Left lung (tissue), 10 donors: ENCODE results near the gene HDGF. TPM values are rescaled to one million over a fixed set of nuclear protein-coding genes. Genes with fewer than 3 reads are reported as not detected.
A peak's percentile ranks its signal among the peaks of the same experiment; 100 is the strongest.

Source experiments
- ATAC-seq: fragments of 200-7000 bp; cut with Tn5 transposase; one replicate; pipeline ENCODE4 v1.9.1; 2020; ENCODE audit warnings: moderate library complexity
- DNase-seq, 4 donors: peaks; one replicate each; pipeline ENCODE4 v3.0.0-alpha.2; 2013 to 2020
- H3K27ac ChIP-seq, 2 donors: fragments of 200-600 bp; sonication (generic) in 1 of 2; one replicate each; pipeline versions ENCODE4 v1.5.0 to v1.8.0; 2020 to 2021
- H3K27me3 ChIP-seq, 2 donors: fragments of 200-600 bp; sonication (generic) in 1 of 2; one replicate each; pipeline versions ENCODE4 v1.5.0 to v1.8.0; 2020 to 2021
- H3K36me3 ChIP-seq, 2 donors: fragments of 200-600 bp; sonication (generic) in 1 of 2; one replicate each; pipeline versions ENCODE4 v1.5.0 to v1.8.0; 2020 to 2021
- H3K4me1 ChIP-seq, 2 donors: fragments of 200-600 bp; one replicate each; pipeline ENCODE4 v1.8.0; 2021
- H3K4me3 ChIP-seq, 2 donors: fragments of 200-600 bp; sonication (generic) in 1 of 2; one replicate each; pipeline versions ENCODE4 v1.5.0 to v1.8.0; 2020 to 2021; ENCODE audit warnings: mild to moderate bottlenecking in 1 of 2
- H3K9me3 ChIP-seq, 2 donors: fragments of 200-600 bp; sonication (generic) in 1 of 2; one replicate each; pipeline versions ENCODE4 v1.5.0 to v1.8.0; 2020 to 2021
- intact Hi-C, 2 donors: fragments of 100-400 bp; cut with DNase I; formaldehyde crosslinking; loops; one replicate each; pipeline versions ENCODE4 v1.11.2 to v1.14.2; 2022
- polyA plus RNA-seq, 6 donors: library from polyadenylated mRNA; unstranded; fragments of 120-200 nt; gene quantifications; one replicate each; pipeline ENCODE4 v1.2.1, GENCODE V29; 2013; ENCODE audit not compliant: insufficient read length in 6 of 6
- total RNA-seq, 2 donors: library from RNA; stranded (reverse); fragmentation: NEBNext Ultra II Directional; extraction: Animal tissue kit (Norgen Biotek cat#: 25700); gene quantifications; one replicate each; pipeline ENCODE4 v1.2.1, GENCODE V29; 2021
- TF ChIP-seq, protein P1 (sequence below), 2 donors: fragments of 200-600 bp; sonication (generic) in 1 of 2; IDR thresholded peaks; one replicate each; pipeline versions ENCODE4 v1.5.0 to v1.8.0; 2021; ENCODE audit warnings: antibody characterized with exemption in 2 of 2
- donor health status: DM: no; HTN: yes; CAD: no.
- donor health status: DM: no; HTN: no; CAD: no.

Gene HDGF
- total and polyA plus RNA-seq, 8 donors = 139 to 260 (median 229) TPM

DNA sequence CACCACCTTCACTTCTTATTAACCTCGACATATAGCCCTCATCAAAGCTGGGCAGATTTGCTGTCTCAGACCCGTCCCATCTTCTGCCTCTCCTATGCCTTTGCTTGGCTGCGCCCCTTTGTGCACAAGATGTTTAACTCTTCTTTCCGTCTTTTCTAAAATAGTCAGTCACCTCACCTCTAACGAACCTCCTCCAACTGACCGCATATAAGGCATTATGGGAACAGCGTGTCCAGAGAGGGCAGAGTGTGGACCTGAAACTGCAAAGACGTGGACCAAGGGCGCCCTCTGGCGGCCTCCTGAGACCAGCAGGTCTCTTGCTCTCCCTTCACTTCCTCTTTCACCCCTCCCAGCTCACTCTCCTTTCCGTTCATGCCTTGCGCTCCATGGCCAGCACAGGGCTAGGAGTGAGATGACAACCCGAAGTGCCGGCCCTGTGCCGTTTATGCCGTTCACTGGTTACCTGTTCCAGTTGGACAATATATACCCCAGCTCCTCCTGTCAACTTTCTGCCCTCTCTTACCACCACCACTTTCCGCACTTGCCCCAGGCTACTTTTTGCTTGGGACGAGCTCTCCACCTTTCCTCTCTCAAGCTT lies 25.7 kb downstream of the HDGF start:
- no peaks in the 10 kb centered on the region for H3K9me3 ChIP-seq
- H3K4me3 ChIP-seq = peak overlapping the region in 1 of 2 donors; percentile 64
- TF ChIP-seq, protein P1, sequence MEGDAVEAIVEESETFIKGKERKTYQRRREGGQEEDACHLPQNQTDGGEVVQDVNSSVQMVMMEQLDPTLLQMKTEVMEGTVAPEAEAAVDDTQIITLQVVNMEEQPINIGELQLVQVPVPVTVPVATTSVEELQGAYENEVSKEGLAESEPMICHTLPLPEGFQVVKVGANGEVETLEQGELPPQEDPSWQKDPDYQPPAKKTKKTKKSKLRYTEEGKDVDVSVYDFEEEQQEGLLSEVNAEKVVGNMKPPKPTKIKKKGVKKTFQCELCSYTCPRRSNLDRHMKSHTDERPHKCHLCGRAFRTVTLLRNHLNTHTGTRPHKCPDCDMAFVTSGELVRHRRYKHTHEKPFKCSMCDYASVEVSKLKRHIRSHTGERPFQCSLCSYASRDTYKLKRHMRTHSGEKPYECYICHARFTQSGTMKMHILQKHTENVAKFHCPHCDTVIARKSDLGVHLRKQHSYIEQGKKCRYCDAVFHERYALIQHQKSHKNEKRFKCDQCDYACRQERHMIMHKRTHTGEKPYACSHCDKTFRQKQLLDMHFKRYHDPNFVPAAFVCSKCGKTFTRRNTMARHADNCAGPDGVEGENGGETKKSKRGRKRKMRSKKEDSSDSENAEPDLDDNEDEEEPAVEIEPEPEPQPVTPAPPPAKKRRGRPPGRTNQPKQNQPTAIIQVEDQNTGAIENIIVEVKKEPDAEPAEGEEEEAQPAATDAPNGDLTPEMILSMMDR (IDR thresholded peaks at IDR 0.05) = peak; percentile 91 to 97
- peaks cover 5 to 51% of the 10 kb centered on the region in 2 donors for H3K36me3 ChIP-seq
- H3K27me3 ChIP-seq = no peaks in the 10 kb centered on the region
- peak overlapping the region in 1 of 2 donors; percentile 40 for H3K27ac ChIP-seq
- ATAC-seq (peak; percentile 80), DNase-seq (peak; percentile 85 to 96 (median 91))
- peaks cover 32 to 56% of the 10 kb centered on the region in 2 donors for H3K4me1 ChIP-seq
- intact Hi-C loops = loop anchor here in 1 of 2 donors (2.0 kb wide), 1 partner anchor 37 kb away; no protein-coding TSS in a partner anchor

DNA sequence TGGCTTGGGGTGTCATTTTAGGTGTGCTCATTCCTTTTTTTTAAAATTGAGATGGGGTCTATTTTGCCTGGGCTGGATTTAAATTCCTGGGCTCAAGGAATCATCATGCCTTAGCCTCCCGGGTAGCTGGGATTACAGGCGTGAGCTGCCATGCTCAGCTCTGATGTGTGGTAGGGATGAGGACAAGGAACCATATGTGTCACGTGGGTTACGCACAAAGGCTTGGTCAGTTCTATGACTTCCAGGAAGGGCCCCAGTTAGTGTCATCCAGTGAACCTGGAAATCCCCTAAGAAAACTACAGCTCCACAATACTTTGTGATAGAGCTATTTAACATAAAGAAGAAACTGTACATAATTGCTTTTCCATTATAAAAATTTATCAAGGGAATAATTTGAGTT lies 29.9 kb downstream of the HDGF start:
- no peaks in the 10 kb centered on the region for H3K27me3 ChIP-seq
- no peak for ATAC-seq
- H3K27ac ChIP-seq = no peak overlapping the region
- peaks cover 16 to 28% of the 10 kb centered on the region in 2 donors for H3K4me1 ChIP-seq
- H3K36me3 ChIP-seq = peaks cover 5 to 81% of the 10 kb centered on the region in 2 donors
- no peak for DNase-seq
- H3K9me3 ChIP-seq = no peaks in the 10 kb centered on the region
- intact Hi-C loops = no loop called here
- H3K4me3 ChIP-seq = no peak overlapping the region
- TF ChIP-seq, protein P1 (IDR thresholded peaks at IDR 0.05) = no peak

DNA sequence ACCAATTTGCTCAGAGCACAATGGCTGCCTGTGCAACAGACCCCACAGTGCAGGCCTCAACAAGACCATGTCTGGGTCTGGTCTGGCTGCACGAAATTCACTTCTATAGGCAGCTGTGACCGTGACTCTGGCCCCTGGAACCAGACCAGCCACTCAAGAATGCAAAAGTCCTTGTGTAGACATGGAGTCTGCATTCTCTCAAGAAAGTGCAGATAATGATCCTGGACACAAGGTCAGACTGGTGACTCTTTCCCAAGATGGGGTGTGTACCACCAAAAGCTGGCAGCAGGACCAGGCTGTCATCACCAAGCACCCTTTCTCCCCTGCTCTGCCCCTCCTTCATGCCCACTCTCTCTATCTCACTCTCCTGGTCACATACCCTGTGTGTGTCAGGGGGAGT lies 30.3 kb downstream of the HDGF start:
- no peak for DNase-seq
- peaks cover 12 to 24% of the 10 kb centered on the region in 2 donors for H3K4me1 ChIP-seq
- H3K4me3 ChIP-seq = no peak overlapping the region
- no peaks in the 10 kb centered on the region for H3K27me3 ChIP-seq
- no peak for ATAC-seq
- TF ChIP-seq, protein P1 (IDR thresholded peaks at IDR 0.05) = no peak
- H3K9me3 ChIP-seq = no peaks in the 10 kb centered on the region
- intact Hi-C loops = no loop called here
- H3K27ac ChIP-seq = no peak overlapping the region
- peaks cover 5 to 77% of the 10 kb centered on the region in 2 donors for H3K36me3 ChIP-seq

DNA sequence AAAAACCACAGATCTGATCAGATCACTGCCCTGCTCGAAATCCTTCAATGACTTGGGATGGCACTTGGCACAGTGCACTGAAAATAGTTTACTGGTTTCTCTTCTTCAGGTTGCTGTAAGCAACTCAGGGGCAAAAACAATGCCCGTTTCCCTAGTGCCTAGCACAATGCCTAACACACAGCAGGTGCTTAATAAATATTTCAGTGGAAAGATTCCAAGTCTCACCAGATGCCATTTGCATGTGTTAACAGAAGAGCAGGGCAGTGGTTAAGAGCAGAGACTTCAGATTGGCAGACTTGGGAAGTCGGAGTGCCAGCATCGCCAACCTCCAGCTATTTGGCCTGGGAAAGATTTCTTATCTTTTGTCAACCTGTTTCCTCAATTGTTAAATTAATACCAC lies 34.1 kb downstream of the HDGF start:
- no peak for DNase-seq
- Histone ChIP-seq H3K4me1 (no peaks in the 10 kb centered on the region), H3K4me3 (no peak overlapping the region), H3K9me3 (no peaks in the 10 kb centered on the region), H3K27ac (no peak overlapping the region), H3K27me3 (no peaks in the 10 kb centered on the region), H3K36me3 (peaks cover 0 to 53% of the 10 kb centered on the region in 2 donors)
- intact Hi-C loops = no loop called here
- TF ChIP-seq, protein P1 (IDR thresholded peaks at IDR 0.05) = no peak
- no peak for ATAC-seq

DNA sequence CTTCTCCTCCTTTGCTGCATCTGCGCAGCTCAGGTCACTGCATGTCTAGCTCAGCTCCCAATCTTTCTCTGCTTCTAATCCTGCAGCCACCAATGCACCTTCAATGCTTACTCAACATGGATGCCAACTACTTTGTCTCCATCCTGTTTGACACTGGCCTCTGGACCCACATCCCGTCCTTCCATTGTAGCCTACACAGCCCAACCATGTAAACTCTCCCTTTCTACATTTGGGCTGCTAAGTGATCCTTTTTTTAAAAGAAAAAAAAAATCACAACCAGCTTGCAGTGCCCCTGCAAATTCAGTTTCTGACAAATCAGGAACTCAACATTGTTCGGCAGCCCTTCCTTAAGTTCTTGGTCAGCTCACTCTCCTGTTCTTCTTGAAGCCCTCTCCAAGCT lies 36.6 kb downstream of the HDGF start:
- intact Hi-C loops = no loop called here
- Histone ChIP-seq H3K36me3 (peaks cover 0 to 28% of the 10 kb centered on the region in 2 donors), H3K27ac (no peak overlapping the region), H3K9me3 (no peaks in the 10 kb centered on the region), H3K4me3 (no peak overlapping the region), H3K4me1 (no peaks in the 10 kb centered on the region), H3K27me3 (no peaks in the 10 kb centered on the region)
- DNase-seq (no peak), ATAC-seq (no peak)
- TF ChIP-seq, protein P1 (IDR thresholded peaks at IDR 0.05) = no peak
